HG03175 (cell line): ENCODE measurements around the gene DHX40.
"Not testable (repeated sequence)": the region's sequence is repeated elsewhere in the genome, so short reads cannot be mapped to it uniquely, and the experiment has no call there.

ENCODE experiments used
- ATAC-seq: cut with Tn5 transposase; IDR thresholded peaks from one replicate; pipeline ENCODE4 v1.9.1; 2021; ENCODE audit warnings: mild to moderate bottlenecking, moderate library complexity; ENCODE audit not compliant: unreplicated experiment

DHX40 gene

GRCh38 chr17:59558953-59559352 lies 6.5 kb upstream of the DHX40 start:
- ATAC-seq, result no peak

GRCh38 chr17:59561042-59561441 lies 4.4 kb upstream of the DHX40 start:
- no peak for ATAC-seq

GRCh38 chr17:59565959-59566324 lies 532 bp downstream of the DHX40 start:
- peak; percentile 54 for ATAC-seq

GRCh38 chr17:59569151-59569550 lies 3.7 kb downstream of the DHX40 start:
- ATAC-seq, result not testable (repeated sequence)

- ATAC-seq, result no peak
Observed at GRCh38 chr17:59572301-59572924, 7.0 kb downstream of the DHX40 start.

- not testable (repeated sequence) for ATAC-seq
Observed at GRCh38 chr17:59584168-59584567, 18.8 kb downstream of the DHX40 start.

GRCh38 chr17:59600169-59600568 lies 34.8 kb downstream of the DHX40 start:
- no peak for ATAC-seq

GRCh38 chr17:59601130-59601529 lies 35.7 kb downstream of the DHX40 start:
- ATAC-seq, result no peak

- ATAC-seq, result no peak
Observed at GRCh38 chr17:59607061-59607460, 41.7 kb downstream of the DHX40 start.

GRCh38 chr17:59607817-59608403 lies 42.5 kb downstream of the DHX40 start:
- no peak for ATAC-seq

- ATAC-seq, result no peak
Observed at GRCh38 chr17:59611503-59611902, 46.1 kb downstream of the DHX40 start.

GRCh38 chr17:59616253-59616920 lies 51.0 kb downstream of the DHX40 start:
- ATAC-seq, result no peak

- ATAC-seq, result no peak
Observed at GRCh38 chr17:59617156-59617732, 51.8 kb downstream of the DHX40 start.

- no peak for ATAC-seq
Observed at GRCh38 chr17:59619035-59619297, 53.6 kb downstream of the DHX40 start.

- ATAC-seq, result peak; percentile 79
Observed at GRCh38 chr17:59619298-59620063, 54.1 kb downstream of the DHX40 start, which contains the start of gene CLTC. TSS of gene CLTC (plus strand) at chr17:59619895. CDS start at chr17:59620132, 237 bp downstream.

GRCh38 chr17:59620064-59620359 lies 54.6 kb downstream of the DHX40 start:
- ATAC-seq, result no peak

GRCh38 chr17:59620518-59621259 lies 55.3 kb downstream of the DHX40 start:
- no peak for ATAC-seq

- no peak for ATAC-seq
Observed at GRCh38 chr17:59621771-59622170, 56.4 kb downstream of the DHX40 start.

GRCh38 chr17:59623151-59623550 lies 57.7 kb downstream of the DHX40 start:
- ATAC-seq, result no peak

- no peak for ATAC-seq
Observed at GRCh38 chr17:59626756-59627155, 61.3 kb downstream of the DHX40 start.

- ATAC-seq, result no peak
Observed at GRCh38 chr17:59627274-59627673, 61.9 kb downstream of the DHX40 start.
